GM12873 (cell line): Measurements from ENCODE around the gene PLA2G12B.

Source experiments
- TF ChIP-seq, protein P1 (sequence below): IDR thresholded peaks from 2 replicates; pipeline ENCODE4 v1.5.1; 2012; ENCODE audit warnings: low read depth, mild to moderate bottlenecking, moderate library complexity, low read length, control low read depth; ENCODE audit not compliant: insufficient read depth; ENCODE audit errors: missing control alignments

PLA2G12B gene

DNA sequence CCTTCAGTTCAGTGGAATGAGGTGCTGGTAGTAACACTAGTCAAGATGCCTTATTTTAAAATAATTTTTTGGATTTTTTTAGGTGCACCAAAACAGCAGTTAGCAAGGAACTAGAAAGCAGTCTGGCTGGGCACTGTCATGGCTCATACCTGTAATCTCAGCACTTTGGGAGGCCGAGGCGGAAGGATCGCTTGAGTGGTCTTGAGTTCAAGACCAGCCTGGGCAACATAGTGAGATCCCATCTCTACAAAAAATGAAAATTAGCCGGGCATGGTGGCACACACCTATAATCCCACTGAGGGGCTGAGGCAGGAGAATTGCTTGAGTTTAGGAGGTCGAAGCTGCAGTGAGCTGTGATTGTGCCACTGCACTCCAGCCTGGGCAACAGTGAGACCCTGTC is 25.8 kb downstream of the PLA2G12B start:
- TF ChIP-seq, protein P1, sequence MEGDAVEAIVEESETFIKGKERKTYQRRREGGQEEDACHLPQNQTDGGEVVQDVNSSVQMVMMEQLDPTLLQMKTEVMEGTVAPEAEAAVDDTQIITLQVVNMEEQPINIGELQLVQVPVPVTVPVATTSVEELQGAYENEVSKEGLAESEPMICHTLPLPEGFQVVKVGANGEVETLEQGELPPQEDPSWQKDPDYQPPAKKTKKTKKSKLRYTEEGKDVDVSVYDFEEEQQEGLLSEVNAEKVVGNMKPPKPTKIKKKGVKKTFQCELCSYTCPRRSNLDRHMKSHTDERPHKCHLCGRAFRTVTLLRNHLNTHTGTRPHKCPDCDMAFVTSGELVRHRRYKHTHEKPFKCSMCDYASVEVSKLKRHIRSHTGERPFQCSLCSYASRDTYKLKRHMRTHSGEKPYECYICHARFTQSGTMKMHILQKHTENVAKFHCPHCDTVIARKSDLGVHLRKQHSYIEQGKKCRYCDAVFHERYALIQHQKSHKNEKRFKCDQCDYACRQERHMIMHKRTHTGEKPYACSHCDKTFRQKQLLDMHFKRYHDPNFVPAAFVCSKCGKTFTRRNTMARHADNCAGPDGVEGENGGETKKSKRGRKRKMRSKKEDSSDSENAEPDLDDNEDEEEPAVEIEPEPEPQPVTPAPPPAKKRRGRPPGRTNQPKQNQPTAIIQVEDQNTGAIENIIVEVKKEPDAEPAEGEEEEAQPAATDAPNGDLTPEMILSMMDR: no peak

DNA sequence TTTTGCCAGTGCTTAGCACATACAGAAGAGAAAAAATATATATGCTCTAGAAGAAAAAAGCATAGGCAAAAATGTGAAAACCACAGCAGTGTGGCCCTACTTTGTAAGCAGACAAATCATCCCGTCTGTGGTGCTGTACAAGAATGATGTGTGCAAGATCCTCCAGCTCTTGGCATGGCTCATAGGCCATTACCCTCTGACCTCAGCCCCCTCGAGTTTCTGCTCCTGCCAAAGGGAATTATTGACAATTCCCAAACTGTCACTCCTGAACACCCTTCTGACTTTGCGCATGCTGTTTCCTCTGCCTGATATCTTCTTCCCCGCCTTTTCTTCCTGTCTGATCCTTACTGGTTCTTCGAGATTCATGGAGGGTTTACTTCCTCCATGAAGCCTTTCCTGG is 27.1 kb downstream of the PLA2G12B start:
- TF ChIP-seq, protein P1: no peak

DNA sequence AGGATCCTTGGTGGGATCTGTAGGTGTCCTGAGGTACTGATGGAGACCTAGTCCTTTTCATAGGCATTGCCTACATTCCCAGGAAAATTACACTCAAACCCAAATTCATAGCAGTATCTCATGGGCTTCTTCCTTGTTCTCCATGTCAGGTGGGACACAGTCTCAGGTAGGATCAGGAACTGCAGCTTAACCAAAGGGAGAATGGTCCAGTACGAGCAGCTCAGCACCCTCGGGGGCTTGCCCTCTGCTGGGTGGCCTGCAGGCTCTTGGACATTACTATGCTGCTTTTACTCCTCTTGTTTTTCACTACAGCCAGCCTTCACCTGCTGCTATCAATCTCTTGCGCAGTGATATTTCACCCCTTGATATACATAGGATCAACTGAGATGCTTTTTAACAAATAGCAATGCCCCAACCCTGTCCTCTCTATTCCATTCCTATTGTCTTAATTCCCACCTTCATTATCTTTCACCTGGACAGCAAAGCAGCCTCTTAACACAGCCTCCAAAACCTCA is 28.6 kb downstream of the PLA2G12B start:
- TF ChIP-seq, protein P1: no peak

DNA sequence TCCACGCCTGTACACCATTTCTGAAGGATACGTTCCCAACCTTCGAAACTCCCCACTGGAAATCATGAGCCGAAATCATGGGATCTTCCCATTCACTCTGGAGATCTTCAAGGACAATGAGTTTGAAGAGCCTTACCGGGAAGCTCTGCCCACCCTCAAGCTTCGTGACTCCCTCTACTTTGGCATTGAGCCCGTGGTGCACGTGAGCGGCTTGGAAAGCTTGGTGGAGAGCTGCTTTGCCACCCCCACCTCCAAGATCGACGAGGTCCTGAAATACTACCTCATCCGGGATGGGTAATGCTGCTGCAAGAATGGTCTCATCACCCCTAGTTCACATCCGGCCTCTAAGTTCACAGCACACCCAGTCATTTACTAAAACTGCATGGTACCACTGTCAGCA is 30.3 kb downstream of the PLA2G12B start:
- TF ChIP-seq, protein P1: no peak

DNA sequence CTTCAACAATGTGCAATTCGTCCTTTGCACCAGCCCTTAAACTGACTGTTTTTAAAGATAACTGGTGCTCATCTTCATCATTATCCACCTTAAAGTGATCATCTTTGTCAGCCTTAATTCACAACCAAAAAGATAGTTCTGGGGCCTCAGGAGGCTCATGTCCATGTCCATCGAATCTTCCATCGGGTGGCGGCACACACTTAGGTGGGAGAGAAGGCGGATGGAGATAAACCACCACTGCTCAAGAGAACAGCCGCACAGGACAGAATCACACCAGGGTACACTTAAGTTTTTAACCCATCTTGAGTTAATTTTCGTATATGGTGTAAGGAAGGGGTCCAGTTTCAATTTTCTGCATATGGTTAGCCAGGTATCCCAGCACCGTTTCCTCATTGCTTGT is 36.3 kb downstream of the PLA2G12B start:
- TF ChIP-seq, protein P1: no peak

DNA sequence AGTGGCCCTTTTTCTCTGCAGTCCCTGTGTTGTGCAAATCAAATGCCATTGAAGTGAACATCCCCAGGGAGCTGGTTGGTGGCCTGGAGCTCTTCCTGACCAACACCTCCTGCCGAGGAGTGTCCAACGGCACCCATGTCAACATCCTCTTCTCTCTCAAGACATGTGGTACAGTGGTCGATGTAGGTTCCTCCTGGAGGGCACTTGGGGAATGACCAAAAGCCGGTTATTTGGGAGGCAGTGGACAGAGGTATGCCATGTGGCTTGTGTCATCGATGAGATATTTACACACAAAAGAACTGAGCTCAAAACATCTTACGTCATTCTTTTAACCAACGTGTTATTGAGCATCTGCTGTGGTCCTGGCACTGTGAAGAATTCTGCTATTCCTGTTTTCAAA is 41.3 kb downstream of the PLA2G12B start:
- TF ChIP-seq, protein P1: no peak

DNA sequence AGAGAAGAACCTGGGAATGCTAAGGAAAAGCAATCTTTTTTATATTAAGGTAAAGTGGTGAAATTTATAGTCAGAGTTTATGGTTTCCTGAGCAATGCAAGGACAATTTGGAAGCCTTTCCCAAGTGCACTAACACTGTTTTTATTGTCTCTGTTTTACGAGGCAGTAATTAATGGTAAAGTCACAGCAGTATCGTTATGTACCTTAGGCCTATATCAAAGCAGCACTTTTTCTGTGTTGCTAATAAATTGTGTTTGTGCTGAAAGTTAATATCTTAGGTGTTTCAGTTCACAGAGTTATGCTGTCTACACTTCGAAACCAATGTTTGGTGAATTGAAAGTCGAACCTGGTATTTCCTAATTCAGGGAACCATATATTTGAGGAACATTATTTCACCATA is 41.9 kb downstream of the PLA2G12B start:
- TF ChIP-seq, protein P1: no peak

DNA sequence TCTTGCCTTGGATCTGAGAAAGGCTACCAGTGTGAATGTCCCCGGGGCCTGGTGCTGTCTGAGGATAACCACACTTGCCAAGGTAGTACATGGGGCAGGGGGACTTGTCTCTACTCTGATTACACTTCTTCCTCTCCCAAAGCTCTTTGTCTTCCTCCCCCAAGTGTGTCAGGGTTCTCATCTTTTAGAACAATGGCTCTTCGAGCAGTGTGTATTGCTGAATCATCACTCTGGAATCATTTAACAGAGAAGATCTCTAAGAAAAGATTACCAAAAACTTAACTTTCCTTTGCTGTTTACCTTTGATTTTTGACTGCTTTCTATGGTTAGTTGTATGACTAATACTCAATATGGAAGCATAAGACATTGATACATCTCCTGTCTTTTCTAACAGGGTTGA is 42.8 kb downstream of the PLA2G12B start:
- TF ChIP-seq, protein P1: no peak
